Naive thymus-derived CD8-positive, alpha-beta T cell (primary cell): Measurements from ENCODE around the gene MGMT. TPM values are rescaled to one million over a fixed set of nuclear protein-coding genes. Genes with fewer than 3 reads are reported as not detected.

Source experiments
- ATAC-seq, 2 donors: fragments of 150-1000 bp; cut with Tn5 transposase in 1 of 2; sonication (Bioruptor Pico), chemical (Tn5 transposase) in 1 of 2; 1 replicate in 1 of 2; 2 replicates in 1 of 2; pipeline ENCODE4 v1.10.0; 2021; ENCODE audit warnings: mild to moderate bottlenecking in 2 of 2, moderate library complexity in 2 of 2
- POLR2A ChIA-PET: fragments of 350-600 bp; sonication (Branson Sonifier 250); formaldehyde crosslinking; loops from one replicate; lab custom pipeline; 2021; ENCODE audit warnings: antibody characterized with exemption; lab: Charles Lee
- DNase-seq, 10 donors: peaks; one replicate each; pipeline versions ENCODE4 v3.0.0 to v3.0.0-alpha.2; 2020 to 2022
- H3K27ac Mint-ChIP-seq, 10 donors: one replicate each; pipeline ENCODE4 v1.8.0; 2020 to 2022; ENCODE audit warnings: mild to moderate bottlenecking in 10 of 10, mixed read lengths in 10 of 10, moderate library complexity in 4 of 10, inconsistent platforms in 1 of 10
- H3K27me3 Mint-ChIP-seq, 5 donors: one replicate each; pipeline ENCODE4 v1.8.0; 2021 to 2022; ENCODE audit warnings: mixed read lengths in 5 of 5
- H3K36me3 Mint-ChIP-seq, 3 donors: one replicate each; pipeline ENCODE4 v1.8.0; 2020 to 2022; ENCODE audit warnings: mixed read lengths in 3 of 3, mild to moderate bottlenecking in 2 of 3, inconsistent platforms in 1 of 3
- H3K4me1 Mint-ChIP-seq, 4 donors: one replicate each; pipeline ENCODE4 v1.8.0; 2021 to 2022; ENCODE audit warnings: mixed read lengths in 4 of 4
- H3K4me3 Mint-ChIP-seq, 10 donors: one replicate each; pipeline ENCODE4 v1.8.0; 2020 to 2022; ENCODE audit warnings: mild to moderate bottlenecking in 10 of 10, mixed read lengths in 10 of 10, moderate library complexity in 6 of 10, inconsistent platforms in 1 of 10
- H3K9me3 Mint-ChIP-seq, 9 donors: one replicate each; pipeline ENCODE4 v1.8.0; 2020 to 2022; ENCODE audit warnings: mixed read lengths in 9 of 9, mild to moderate bottlenecking in 3 of 9, inconsistent platforms in 1 of 9, moderate library complexity in 1 of 9
- polyA plus RNA-seq, 3 donors: library from polyadenylated mRNA; unstranded; fragments of 300-500 nt; fragmentation: Illumina TruSeq; gene quantifications; one replicate each; pipeline ENCODE4 v1.2.3, GENCODE V29; 2021
- total RNA-seq, 8 experiments: library from RNA in 2 of 8; stranded (reverse) in 2 of 8; gene quantifications; one replicate each; pipeline ENCODE4 v1.2.3 and lab custom pipeline; 2021 to 2026

Gene MGMT
- total and polyA plus RNA-seq, 5 experiments from 2014 or later: 18.9 to 41.7 (median 32.2) TPM

GRCh38 chr10:129648856-129649255 lies 181.8 kb downstream of the MGMT start:
- POLR2A ChIA-PET: no interaction called here
- Mint-ChIP-seq H3K27me3 (no peaks in the 10 kb centered on the region), H3K4me1 (peaks cover 0 to 7% (median 4%) of the 10 kb centered on the region in 4 donors), H3K9me3 (peaks cover 0 to 28% (median 2%) of the 10 kb centered on the region in 9 donors), H3K4me3 (no peak overlapping the region), H3K36me3 (peaks cover 19 to 40% (median 35%) of the 10 kb centered on the region in 3 donors), H3K27ac (no peak overlapping the region)
- ATAC-seq (no peak), DNase-seq (no peak)

- no peak for DNase-seq
- POLR2A ChIA-PET: no interaction called here
- Mint-ChIP-seq H3K36me3 (peaks cover 11 to 39% (median 25%) of the 10 kb centered on the region in 3 donors), H3K4me1 (peaks cover 0 to 5% (median 2%) of the 10 kb centered on the region in 4 donors), H3K9me3 (peaks cover 0 to 28% (median 2%) of the 10 kb centered on the region in 9 donors), H3K27me3 (no peaks in the 10 kb centered on the region), H3K27ac (no peak overlapping the region), H3K4me3 (no peak overlapping the region)
- no peak for ATAC-seq
These were observed 185.0 kb downstream of the MGMT start for GRCh38 chr10:129652021-129652420.

- ATAC-seq: no peak
- H3K9me3 Mint-ChIP-seq: peaks cover 0 to 27% (median 2%) of the 10 kb centered on the region in 9 donors
- peaks cover 0 to 5% (median 2%) of the 10 kb centered on the region in 4 donors for H3K4me1 Mint-ChIP-seq
- H3K27me3 Mint-ChIP-seq: no peaks in the 10 kb centered on the region
- DNase-seq: no peak
- H3K36me3 Mint-ChIP-seq: peaks cover 11 to 37% (median 25%) of the 10 kb centered on the region in 3 donors
- POLR2A ChIA-PET: no interaction called here
- peak overlapping the region in 1 of 10 donors; percentile 29 for H3K4me3 Mint-ChIP-seq
- H3K27ac Mint-ChIP-seq: no peak overlapping the region
These were observed 185.6 kb downstream of the MGMT start for GRCh38 chr10:129652521-129653201.

DNA sequence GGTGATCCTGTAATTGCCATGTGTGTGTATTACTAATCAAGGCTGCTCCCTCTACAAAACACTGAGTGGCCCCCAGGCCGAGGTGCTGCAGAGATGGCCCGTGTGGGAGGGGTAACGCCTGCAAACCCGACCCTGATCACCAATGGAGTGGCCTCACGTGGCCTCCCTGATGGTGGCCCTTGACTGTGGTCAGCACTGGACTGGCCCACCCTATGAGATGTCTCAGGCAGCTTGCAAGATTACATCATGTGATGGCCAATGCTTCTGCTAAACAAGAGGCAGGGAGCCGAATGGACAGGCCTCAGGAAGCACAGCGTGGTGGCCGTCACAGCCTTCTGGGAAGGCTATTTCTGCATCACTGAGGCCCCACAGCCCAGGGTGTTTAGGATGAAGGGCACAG lies 186.4 kb downstream of the MGMT start:
- Mint-ChIP-seq H3K27ac (no peak overlapping the region), H3K9me3 (peaks cover 0 to 30% (median 4%) of the 10 kb centered on the region in 9 donors), H3K4me3 (no peak overlapping the region)

GRCh38 chr10:129653861-129654260 lies 186.8 kb downstream of the MGMT start:
- no peak overlapping the region for H3K27ac Mint-ChIP-seq
- no peak overlapping the region for H3K4me3 Mint-ChIP-seq
- peaks cover 0 to 29% (median 4%) of the 10 kb centered on the region in 9 donors for H3K9me3 Mint-ChIP-seq
- peaks cover 0 to 5% (median 2%) of the 10 kb centered on the region in 4 donors for H3K4me1 Mint-ChIP-seq
- no peak for ATAC-seq
- no peaks in the 10 kb centered on the region for H3K27me3 Mint-ChIP-seq
- POLR2A ChIA-PET: no interaction called here
- DNase-seq: no peak
- H3K36me3 Mint-ChIP-seq: peaks cover 11 to 45% (median 25%) of the 10 kb centered on the region in 3 donors

More for the DNA sequence above, 186.4 kb downstream of the MGMT start:
- POLR2A ChIA-PET: no interaction called here
- ATAC-seq (no peak), DNase-seq (no peak)
- peaks cover 11 to 43% (median 25%) of the 10 kb centered on the region in 3 donors for H3K36me3 Mint-ChIP-seq
- H3K27me3 Mint-ChIP-seq: no peaks in the 10 kb centered on the region
- H3K4me1 Mint-ChIP-seq: peaks cover 0 to 5% (median 2%) of the 10 kb centered on the region in 4 donors

DNA sequence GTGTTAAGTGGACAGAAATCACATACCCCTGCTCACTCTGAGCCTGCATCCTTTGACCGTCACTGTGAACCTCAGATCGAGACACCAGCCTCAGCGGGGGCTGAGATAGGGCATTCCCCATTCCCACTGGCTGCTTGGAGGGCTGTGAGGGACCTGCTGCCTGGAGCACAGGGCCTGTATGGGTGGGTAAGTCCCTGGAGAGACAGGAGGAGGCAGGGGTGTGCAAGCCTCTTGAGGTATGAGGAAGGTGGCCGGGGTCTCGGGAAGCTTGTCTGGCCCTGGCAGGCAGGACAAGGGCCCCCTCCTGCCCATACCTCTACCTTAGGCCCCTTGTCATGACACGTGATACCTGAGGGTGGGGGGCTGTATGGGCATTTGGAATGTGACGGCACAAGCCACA lies 187.4 kb downstream of the MGMT start:
- no peak for DNase-seq
- Mint-ChIP-seq H3K9me3 (peaks cover 0 to 29% (median 5%) of the 10 kb centered on the region in 9 donors), H3K27ac (peak overlapping the region in 1 of 10 donors; percentile 53), H3K27me3 (no peaks in the 10 kb centered on the region), H3K36me3 (peaks cover 9 to 44% (median 23%) of the 10 kb centered on the region in 3 donors), H3K4me1 (peaks cover 0 to 5% (median 2%) of the 10 kb centered on the region in 4 donors), H3K4me3 (no peak overlapping the region)
- no peak for ATAC-seq
- POLR2A ChIA-PET: no interaction called here

DNA sequence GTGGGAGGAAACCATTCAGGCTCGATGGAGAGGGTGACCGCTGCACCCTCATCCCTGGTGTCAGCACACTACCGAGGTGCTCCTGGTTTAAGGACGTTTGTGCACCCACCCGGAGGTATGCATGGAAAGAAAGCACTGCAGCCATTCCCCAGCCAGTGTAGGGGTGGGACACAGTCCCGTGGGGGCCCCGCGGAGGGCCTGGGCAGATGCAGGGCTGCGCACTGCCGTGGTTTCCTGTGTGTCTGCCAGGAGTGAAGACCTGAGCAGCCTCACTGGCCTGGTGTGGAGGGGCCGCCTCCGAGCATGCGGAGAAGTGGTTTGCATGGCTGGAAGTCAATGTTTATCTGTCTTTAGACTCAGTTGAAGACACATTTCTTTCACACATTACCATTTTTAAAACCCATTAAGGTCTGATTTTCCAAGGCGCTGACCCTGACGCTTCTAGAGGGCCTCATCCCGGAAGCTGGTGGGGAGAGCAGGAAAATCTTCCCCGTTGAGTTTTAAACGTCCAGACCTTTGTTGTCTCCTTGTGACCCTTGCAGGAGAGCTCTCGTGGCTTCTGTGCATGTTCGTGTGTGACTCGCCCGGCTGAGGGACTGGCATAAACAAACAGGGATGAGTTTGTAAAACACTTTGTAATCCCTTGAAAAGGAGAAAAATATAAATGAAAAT lies 188.1 kb downstream of the MGMT start:
- peaks cover 10 to 44% (median 22%) of the 10 kb centered on the region in 3 donors for H3K36me3 Mint-ChIP-seq
- peaks cover 0 to 5% (median 2%) of the 10 kb centered on the region in 4 donors for H3K4me1 Mint-ChIP-seq
- H3K27ac Mint-ChIP-seq: peak overlapping the region in 1 of 10 donors; percentile 56
- no peak overlapping the region for H3K4me3 Mint-ChIP-seq
- H3K9me3 Mint-ChIP-seq: peaks cover 0 to 36% (median 9%) of the 10 kb centered on the region in 9 donors
- no peaks in the 10 kb centered on the region for H3K27me3 Mint-ChIP-seq
- POLR2A ChIA-PET: no interaction called here
- DNase-seq (no peak), ATAC-seq (no peak)

- no peak overlapping the region for H3K4me3 Mint-ChIP-seq
- ATAC-seq (no peak), DNase-seq (no peak)
- peaks cover 14 to 44% (median 18%) of the 10 kb centered on the region in 3 donors for H3K36me3 Mint-ChIP-seq
- peaks cover 0 to 37% (median 9%) of the 10 kb centered on the region in 9 donors for H3K9me3 Mint-ChIP-seq
- peaks cover 0 to 5% (median 2%) of the 10 kb centered on the region in 4 donors for H3K4me1 Mint-ChIP-seq
- H3K27me3 Mint-ChIP-seq: no peaks in the 10 kb centered on the region
- POLR2A ChIA-PET: no interaction called here
- peak overlapping the region in 1 of 10 donors; percentile 56 for H3K27ac Mint-ChIP-seq
These were observed 188.6 kb downstream of the MGMT start for GRCh38 chr10:129655679-129656031.

- Mint-ChIP-seq H3K4me1 (peaks cover 0 to 5% (median 2%) of the 10 kb centered on the region in 4 donors), H3K9me3 (peaks cover 0 to 42% (median 12%) of the 10 kb centered on the region in 9 donors), H3K4me3 (no peak overlapping the region), H3K36me3 (peaks cover 17 to 42% (median 21%) of the 10 kb centered on the region in 3 donors), H3K27me3 (no peaks in the 10 kb centered on the region), H3K27ac (no peak overlapping the region)
- POLR2A ChIA-PET: no interaction called here
- DNase-seq (no peak), ATAC-seq (no peak)
These were observed 189.6 kb downstream of the MGMT start for GRCh38 chr10:129656642-129657041.

- Mint-ChIP-seq H3K27ac (no peak overlapping the region), H3K4me1 (peaks cover 0 to 5% (median 2%) of the 10 kb centered on the region in 4 donors), H3K4me3 (no peak overlapping the region), H3K36me3 (peaks cover 18 to 46% (median 24%) of the 10 kb centered on the region in 3 donors), H3K27me3 (no peaks in the 10 kb centered on the region), H3K9me3 (peaks cover 0 to 47% (median 18%) of the 10 kb centered on the region in 9 donors)
- POLR2A ChIA-PET: no interaction called here
- ATAC-seq (no peak), DNase-seq (no peak)
These were observed 190.4 kb downstream of the MGMT start for GRCh38 chr10:129657297-129658017.

DNA sequence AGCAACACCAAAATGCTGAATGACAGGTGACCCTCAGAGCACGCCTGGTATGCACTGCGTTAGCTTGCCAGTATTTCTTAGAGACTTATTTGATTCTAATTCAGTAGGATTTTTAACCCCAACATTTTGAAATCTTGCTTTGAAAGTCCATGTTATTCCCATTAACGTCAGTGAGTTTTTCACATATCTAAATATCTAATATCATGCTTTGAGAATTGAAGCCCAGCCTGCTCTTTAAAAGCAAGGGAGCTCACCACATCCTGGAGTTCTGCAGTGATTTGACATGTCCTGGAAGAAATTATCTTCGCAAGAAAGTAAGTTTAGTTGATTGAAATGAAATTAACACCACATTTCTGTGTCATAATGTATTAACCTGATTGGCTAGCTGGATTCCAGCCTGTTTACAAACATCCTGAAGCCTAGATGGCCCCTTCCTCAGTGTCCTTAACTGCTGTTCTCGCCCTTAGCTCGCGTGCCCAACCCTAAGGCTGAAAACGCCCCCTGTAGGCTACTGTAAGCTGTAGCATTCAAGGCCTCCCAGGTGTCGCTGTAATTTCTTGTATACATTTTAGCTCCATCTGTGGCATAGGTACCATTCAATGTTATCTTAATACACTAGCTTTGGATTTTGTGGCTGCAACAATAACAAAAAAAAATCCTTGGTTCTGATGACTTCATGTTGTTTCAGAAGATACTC lies 191.5 kb downstream of the MGMT start:
- Mint-ChIP-seq H3K36me3 (peaks cover 24 to 55% (median 34%) of the 10 kb centered on the region in 3 donors), H3K27me3 (no peaks in the 10 kb centered on the region), H3K4me1 (peaks cover 0 to 3% (median under 1%) of the 10 kb centered on the region in 4 donors), H3K4me3 (no peak overlapping the region), H3K9me3 (peaks cover 10 to 54% (median 27%) of the 10 kb centered on the region in 9 donors), H3K27ac (no peak overlapping the region)
- POLR2A ChIA-PET: no interaction called here
- DNase-seq (no peak), ATAC-seq (no peak)
